NT2/D1 (cell line): ENCODE data around the gene MALT1.
"Not testable (repeated sequence)": the region's sequence is repeated elsewhere in the genome, so short reads cannot be mapped to it uniquely, and the experiment has no call there.

Source experiments
- SUZ12 ChIP-seq: IDR thresholded peaks from 2 replicates; pipeline ENCODE4 v1.6.1; 2011; ENCODE audit not compliant: insufficient read length, insufficient read depth; ENCODE audit errors: extremely low read depth
- ZNF274 ChIP-seq: IDR thresholded peaks from 2 replicates; pipeline ENCODE4 v1.6.1; 2011; ENCODE audit warnings: mild to moderate bottlenecking, low read depth, low read length

- TF ChIP-seq ZNF274, SUZ12: not testable (repeated sequence)
These were observed 86.1 kb downstream of the MALT1 start for GRCh38 chr18:58757351-58757750.
